Panc1 (cell line): ENCODE data around the gene CYSTM1. TPM values are rescaled to one million over a fixed set of nuclear protein-coding genes. Genes with fewer than 3 reads are reported as not detected.

Source experiments
- ATAC-seq: fragments of 200-7000 bp; cut with Tn5 transposase; 2 replicates; pipeline ENCODE4 v1.9.1; 2020; ENCODE audit warnings: mild to moderate bottlenecking, moderate library complexity
- BruUV-seq: library from RNA; stranded (reverse); fragments of 400-500 nt; replicated peaks from 2 replicates; lab custom pipeline; 2021; lab: Mats Ljungman, UMichigan
- CTCF ChIA-PET: fragments of 300-600 bp; sonication (Branson Sonifier 250); formaldehyde crosslinking; loops from one replicate; lab custom pipeline; 2022; ENCODE audit warnings: antibody characterized with exemption; lab: Charles Lee
- POLR2A ChIA-PET: fragments of 300-600 bp; sonication (Branson Sonifier 250); formaldehyde crosslinking; loops from one replicate; lab custom pipeline; 2022; ENCODE audit warnings: antibody characterized with exemption; lab: Charles Lee
- DNase-seq: peaks from one replicate; pipeline ENCODE4 v3.0.0-alpha.2; 2010; ENCODE audit warnings: low read depth, low spot score
- H3K27ac ChIP-seq: 2 replicates; pipeline ENCODE4 v1.5.1; 2011; ENCODE audit warnings: mild to moderate bottlenecking, low read length, inconsistent platforms
- H3K27me3 ChIP-seq: fragments of 200-500 bp; sonication (Bioruptor generic); 2 replicates; pipeline ENCODE4 v1.6.0; 2014; ENCODE audit warnings: low read length, inconsistent platforms; ENCODE audit not compliant: control insufficient read depth, insufficient read depth
- H3K36me3 ChIP-seq: fragments of 200-500 bp; sonication (Bioruptor generic); 2 replicates; pipeline ENCODE4 v1.5.1; 2014; ENCODE audit warnings: inconsistent platforms, mild to moderate bottlenecking, low read length, moderate library complexity; ENCODE audit not compliant: control insufficient read depth, insufficient read depth
- H3K4me1 ChIP-seq: 2 replicates; pipeline ENCODE4 v1.5.1; 2011; ENCODE audit warnings: inconsistent platforms, mild to moderate bottlenecking, low read length, moderate library complexity; ENCODE audit not compliant: control insufficient read depth, insufficient read depth
- H3K4me3 ChIP-seq, 2 experiments: 2 replicates each; pipeline ENCODE4 v1.5.1; 2011 to 2012; ENCODE audit warnings: low read depth in 2 of 2, low read length in 2 of 2, mild to moderate bottlenecking in 2 of 2, inconsistent platforms in 1 of 2, moderate library complexity in 1 of 2
- H3K9me3 ChIP-seq: fragments of 200-500 bp; sonication (Bioruptor generic); 2 replicates; pipeline ENCODE4 v1.5.1; 2014; ENCODE audit warnings: low read depth, mild to moderate bottlenecking, inconsistent platforms, low read length, moderate library complexity; ENCODE audit not compliant: control insufficient read depth, insufficient read depth
- POLR2AphosphoS5 ChIP-seq: IDR thresholded peaks from 2 replicates; pipeline ENCODE4 v1.6.1; 2012; ENCODE audit warnings: mild to moderate bottlenecking, low read depth, low read length, moderate library complexity
- SIN3A ChIP-seq: IDR thresholded peaks from 2 replicates; pipeline ENCODE4 v1.6.1; 2012; ENCODE audit warnings: low read depth, mild to moderate bottlenecking, low read length, moderate library complexity, borderline replicate concordance; ENCODE audit not compliant: insufficient read depth
- TCF7L2 ChIP-seq: IDR thresholded peaks from 2 replicates; pipeline ENCODE4 v1.6.1; 2011; ENCODE audit warnings: mild to moderate bottlenecking, low read depth, low read length, inconsistent platforms
- in situ Hi-C: cut with HindIII; loops from 2 replicates; pipeline ENCODE4 v1.10.0; 2016; ENCODE audit warnings: low sequenced_read_pairs, low pct_unique_long_range_greater_than_20kb
- intact Hi-C: fragments of 100-400 bp; cut with micrococcal nuclease; formaldehyde crosslinking; loops from one replicate; pipeline ENCODE4 v1.10.0; 2022; ENCODE audit not compliant: unreplicated experiment
- total RNA-seq: library from RNA; stranded (reverse); gene quantifications from one replicate; pipeline ENCODE4 v1.2.1, GENCODE V29; 2021; ENCODE audit not compliant: unreplicated experiment
- TF ChIP-seq, protein P1 (sequence below), 2 experiments: IDR thresholded peaks; 2 replicates each; pipeline ENCODE4 v1.6.1; 2011 to 2012; ENCODE audit warnings: low read depth in 2 of 2, control low read depth in 1 of 2, low read length in 1 of 2, mild to moderate bottlenecking in 1 of 2, moderate library complexity in 1 of 2; ENCODE audit not compliant: insufficient read depth in 1 of 2
- TF ChIP-seq, protein P2 (sequence below): fragments of 450-650 bp; IDR thresholded peaks from 2 replicates; pipeline ENCODE4 v1.5.1; 2017; ENCODE audit warnings: mild to moderate bottlenecking

The CYSTM1 gene
- total RNA-seq, 1 experiment from 2014 or later, result 126 TPM

DNA sequence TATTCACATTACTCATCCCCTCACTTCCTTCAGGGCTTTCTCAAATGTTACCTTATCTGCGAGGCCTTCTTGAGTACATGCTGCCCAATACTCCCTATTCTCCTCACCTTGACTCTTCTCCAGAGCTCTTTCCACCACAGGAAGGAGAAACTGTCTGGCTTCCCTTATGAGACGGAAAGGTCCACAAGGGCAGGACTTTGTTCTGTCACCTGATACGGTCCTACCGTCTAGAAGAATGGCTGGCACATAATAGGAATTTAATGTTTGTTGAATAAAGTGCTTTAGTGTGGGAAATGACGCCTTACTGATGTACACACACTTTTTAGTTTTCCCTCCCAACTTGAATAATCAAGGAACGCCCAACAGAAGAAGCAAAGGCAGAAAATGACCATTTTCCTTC, 75.4 kb downstream of the CYSTM1 start:
- no peak for ATAC-seq
- no TSS peak for BruUV-seq
- Histone ChIP-seq H3K27me3 (no peaks in the 10 kb centered on the region), H3K4me1 (peaks cover 23% of the 10 kb centered on the region), H3K4me3 (no peak overlapping the region), H3K27ac (no peak overlapping the region), H3K36me3 (no peaks in the 10 kb centered on the region), H3K9me3 (no peaks in the 10 kb centered on the region)
- in situ Hi-C loops (no loop called here), intact Hi-C loops (no loop called here)
- TF ChIP-seq SIN3A, result no peak
- TF ChIP-seq, protein P1, sequence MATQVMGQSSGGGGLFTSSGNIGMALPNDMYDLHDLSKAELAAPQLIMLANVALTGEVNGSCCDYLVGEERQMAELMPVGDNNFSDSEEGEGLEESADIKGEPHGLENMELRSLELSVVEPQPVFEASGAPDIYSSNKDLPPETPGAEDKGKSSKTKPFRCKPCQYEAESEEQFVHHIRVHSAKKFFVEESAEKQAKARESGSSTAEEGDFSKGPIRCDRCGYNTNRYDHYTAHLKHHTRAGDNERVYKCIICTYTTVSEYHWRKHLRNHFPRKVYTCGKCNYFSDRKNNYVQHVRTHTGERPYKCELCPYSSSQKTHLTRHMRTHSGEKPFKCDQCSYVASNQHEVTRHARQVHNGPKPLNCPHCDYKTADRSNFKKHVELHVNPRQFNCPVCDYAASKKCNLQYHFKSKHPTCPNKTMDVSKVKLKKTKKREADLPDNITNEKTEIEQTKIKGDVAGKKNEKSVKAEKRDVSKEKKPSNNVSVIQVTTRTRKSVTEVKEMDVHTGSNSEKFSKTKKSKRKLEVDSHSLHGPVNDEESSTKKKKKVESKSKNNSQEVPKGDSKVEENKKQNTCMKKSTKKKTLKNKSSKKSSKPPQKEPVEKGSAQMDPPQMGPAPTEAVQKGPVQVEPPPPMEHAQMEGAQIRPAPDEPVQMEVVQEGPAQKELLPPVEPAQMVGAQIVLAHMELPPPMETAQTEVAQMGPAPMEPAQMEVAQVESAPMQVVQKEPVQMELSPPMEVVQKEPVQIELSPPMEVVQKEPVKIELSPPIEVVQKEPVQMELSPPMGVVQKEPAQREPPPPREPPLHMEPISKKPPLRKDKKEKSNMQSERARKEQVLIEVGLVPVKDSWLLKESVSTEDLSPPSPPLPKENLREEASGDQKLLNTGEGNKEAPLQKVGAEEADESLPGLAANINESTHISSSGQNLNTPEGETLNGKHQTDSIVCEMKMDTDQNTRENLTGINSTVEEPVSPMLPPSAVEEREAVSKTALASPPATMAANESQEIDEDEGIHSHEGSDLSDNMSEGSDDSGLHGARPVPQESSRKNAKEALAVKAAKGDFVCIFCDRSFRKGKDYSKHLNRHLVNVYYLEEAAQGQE (IDR thresholded peaks at IDR 0.05; ENCODE audit: insufficient read depth in 1 of 2, low read depth in 2 of 2, low read length in 1 of 2), result no peak
- TF ChIP-seq TCF7L2, result no peak
- TF ChIP-seq, protein P2, sequence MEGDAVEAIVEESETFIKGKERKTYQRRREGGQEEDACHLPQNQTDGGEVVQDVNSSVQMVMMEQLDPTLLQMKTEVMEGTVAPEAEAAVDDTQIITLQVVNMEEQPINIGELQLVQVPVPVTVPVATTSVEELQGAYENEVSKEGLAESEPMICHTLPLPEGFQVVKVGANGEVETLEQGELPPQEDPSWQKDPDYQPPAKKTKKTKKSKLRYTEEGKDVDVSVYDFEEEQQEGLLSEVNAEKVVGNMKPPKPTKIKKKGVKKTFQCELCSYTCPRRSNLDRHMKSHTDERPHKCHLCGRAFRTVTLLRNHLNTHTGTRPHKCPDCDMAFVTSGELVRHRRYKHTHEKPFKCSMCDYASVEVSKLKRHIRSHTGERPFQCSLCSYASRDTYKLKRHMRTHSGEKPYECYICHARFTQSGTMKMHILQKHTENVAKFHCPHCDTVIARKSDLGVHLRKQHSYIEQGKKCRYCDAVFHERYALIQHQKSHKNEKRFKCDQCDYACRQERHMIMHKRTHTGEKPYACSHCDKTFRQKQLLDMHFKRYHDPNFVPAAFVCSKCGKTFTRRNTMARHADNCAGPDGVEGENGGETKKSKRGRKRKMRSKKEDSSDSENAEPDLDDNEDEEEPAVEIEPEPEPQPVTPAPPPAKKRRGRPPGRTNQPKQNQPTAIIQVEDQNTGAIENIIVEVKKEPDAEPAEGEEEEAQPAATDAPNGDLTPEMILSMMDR, result no peak
- TF ChIP-seq POLR2AphosphoS5, result no peak
- POLR2A ChIA-PET, result interaction anchor here (0.7 kb wide), 1 partner anchor 74 kb away, joined by 3 read pairs; no protein-coding TSS in a partner anchor
- CTCF ChIA-PET, result no interaction called here
- no peak for DNase-seq

DNA sequence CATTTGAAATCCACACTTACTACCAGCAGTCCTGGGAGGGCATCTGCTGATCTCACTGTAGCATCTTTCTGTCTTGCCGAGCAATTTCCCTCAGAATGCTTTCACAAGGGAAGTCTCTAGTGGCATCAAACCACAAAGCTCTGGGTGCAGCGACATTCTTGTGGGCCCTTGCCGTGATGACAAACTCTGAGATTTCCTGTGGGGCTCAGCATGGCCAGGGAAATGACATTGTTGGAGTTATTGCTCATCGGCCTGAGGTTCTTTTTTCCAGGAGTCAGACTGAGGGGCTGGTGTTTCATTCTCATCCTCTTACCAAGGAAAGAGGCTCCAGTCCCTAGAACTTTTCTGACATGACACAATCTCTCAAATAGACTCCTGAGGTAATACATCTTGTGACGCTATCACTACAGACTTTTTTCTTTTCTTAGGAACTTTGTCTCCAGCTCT, 76.6 kb downstream of the CYSTM1 start:
- intact Hi-C loops (no loop called here), in situ Hi-C loops (no loop called here)
- CTCF ChIA-PET, result interaction anchor here (0.7 kb wide), 1 partner anchor 101 kb away, joined by 3 read pairs; no protein-coding TSS in a partner anchor
- Histone ChIP-seq H3K4me1 (peaks cover 15% of the 10 kb centered on the region), H3K27ac (no peak overlapping the region; the same call in 1 of the 2 replicates), H3K4me3 (no peak overlapping the region), H3K36me3 (no peaks in the 10 kb centered on the region), H3K9me3 (no peaks in the 10 kb centered on the region), H3K27me3 (no peaks in the 10 kb centered on the region)
- BruUV-seq, result no TSS peak
- no peak for TF ChIP-seq SIN3A
- DNase-seq, result peak; percentile 82
- POLR2A ChIA-PET, result no interaction called here
- peak; percentile 76 for ATAC-seq

DNA sequence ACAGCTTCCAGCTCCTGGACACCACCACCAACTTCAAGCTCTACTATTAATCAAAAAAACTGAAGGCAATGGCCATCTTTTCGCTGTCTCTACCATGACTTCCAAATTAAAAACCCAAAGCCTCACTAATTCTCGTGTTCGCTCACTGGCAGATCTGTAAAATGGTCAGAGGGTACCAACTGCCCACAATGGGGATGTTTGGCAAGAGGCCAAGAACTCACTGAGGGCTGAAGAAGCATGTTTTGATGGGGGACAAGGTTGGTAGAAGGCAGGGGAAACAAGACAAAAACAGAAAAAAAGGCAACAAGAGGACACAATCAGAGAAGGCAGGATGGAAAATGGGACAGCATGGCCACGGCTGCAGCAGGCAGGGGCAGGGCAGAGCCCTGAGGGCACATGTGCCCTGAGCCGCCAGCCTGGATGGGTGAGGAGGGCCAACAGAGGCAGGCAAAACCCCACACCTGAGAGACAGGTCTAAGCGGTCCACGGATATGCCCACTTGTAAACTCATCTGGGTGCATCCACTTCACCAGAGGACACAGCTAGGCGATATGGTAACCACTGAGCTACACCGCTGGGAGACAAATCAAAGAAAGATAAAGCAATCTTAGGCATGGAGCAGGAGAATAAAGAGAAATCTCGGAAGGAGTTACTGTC, 77.6 kb downstream of the CYSTM1 start:
- Histone ChIP-seq H3K27ac (peak overlapping the region; percentile 1; the same call in 1 of the 2 replicates), H3K27me3 (no peaks in the 10 kb centered on the region), H3K9me3 (no peaks in the 10 kb centered on the region), H3K36me3 (no peaks in the 10 kb centered on the region), H3K4me3 (no peak overlapping the region), H3K4me1 (peaks cover 10% of the 10 kb centered on the region; the same call in 1 of the 2 replicates)
- intact Hi-C loops, result no loop called here
- TF ChIP-seq TCF7L2 (no peak), POLR2AphosphoS5 (no peak), SIN3A (no peak)
- TF ChIP-seq, protein P1 (IDR thresholded peaks at IDR 0.05; ENCODE audit: insufficient read depth in 1 of 2, low read depth in 2 of 2, low read length in 1 of 2), result no peak
- TF ChIP-seq, protein P2, result no peak
- in situ Hi-C loops, result no loop called here
- ATAC-seq (no peak), DNase-seq (no peak)
- ChIA-PET POLR2A (no interaction called here), CTCF (interaction anchor here (0.6 kb wide), 1 partner anchor 10 kb away, joined by 6 read pairs; no protein-coding TSS in a partner anchor)
- no TSS peak for BruUV-seq
